Breast epithelium (tissue), 3 donors: Measurements from ENCODE around the gene ZWILCH.

Experiments
- CTCF ChIP-seq, 3 donors: fragments of 450-650 bp; IDR thresholded peaks; one replicate each; pipeline ENCODE4 v1.5.1; 2016 to 2017; ENCODE audit warnings: antibody characterized with exemption in 3 of 3, mild to moderate bottlenecking in 3 of 3, moderate library complexity in 3 of 3
- POLR2A ChIP-seq: fragments of 450-650 bp; IDR thresholded peaks from one replicate; pipeline ENCODE4 v1.6.1; 2016; ENCODE audit warnings: antibody characterized with exemption, mild to moderate bottlenecking, moderate library complexity
- POLR2AphosphoS5 ChIP-seq, 3 donors: sonication (generic); formaldehyde crosslinking; IDR thresholded peaks; one replicate each; pipeline ENCODE4 v1.6.1; 2017; ENCODE audit warnings: antibody characterized with exemption in 3 of 3

- no peak for TF ChIP-seq POLR2AphosphoS5 (IDR thresholded peaks at IDR 0.05)
- no peak for TF ChIP-seq POLR2A
- no peak for TF ChIP-seq CTCF (IDR thresholded peaks at IDR 0.05)
These were observed 81.9 kb downstream of the ZWILCH start for GRCh38 chr15:66587020-66587419.
